CD4-positive, alpha-beta T cell treated with Interleukin-17A for 4 hours (primary cell): ENCODE results near the gene SLC9A6.
"Not testable (repeated sequence)": the region's sequence is repeated elsewhere in the genome, so short reads cannot be mapped to it uniquely, and the experiment has no call there.

Experiments used
- DNase-seq: peaks from one replicate; pipeline ENCODE4 v3.0.0-alpha.2; 2020; ENCODE audit warnings: mixed read lengths

The SLC9A6 gene

DNA sequence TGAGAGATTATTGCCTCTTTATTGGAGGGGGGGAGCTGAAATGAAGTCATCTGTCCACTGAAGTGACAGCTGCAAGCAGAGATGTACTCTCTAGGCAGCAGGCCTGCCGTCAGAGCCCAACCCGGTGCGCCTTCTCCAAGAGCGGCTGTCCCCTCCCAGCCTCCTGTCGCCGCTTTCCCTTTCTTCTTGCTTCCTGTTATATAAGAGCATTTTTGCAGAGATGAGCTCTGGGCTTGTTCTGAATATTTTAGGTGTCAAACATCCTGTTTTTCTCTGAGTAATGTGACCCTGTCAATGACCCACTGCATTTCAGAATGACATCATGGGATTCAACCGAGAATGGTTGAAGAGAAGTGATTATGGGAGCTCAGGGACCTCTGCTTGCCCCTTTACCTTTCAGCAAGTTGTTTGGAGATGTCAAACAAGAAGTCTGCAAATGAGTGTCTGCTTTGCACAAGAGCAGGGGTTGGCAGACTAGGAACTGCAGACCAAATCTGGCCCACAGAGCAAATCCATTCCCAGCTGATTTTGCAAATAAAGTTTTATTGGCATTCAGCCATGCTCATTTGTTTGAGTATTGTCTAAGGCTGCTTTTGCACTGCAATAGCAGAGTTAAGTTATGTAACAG, 79.9 kb downstream of the SLC9A6 start:
- peak; percentile 62 for DNase-seq

DNA sequence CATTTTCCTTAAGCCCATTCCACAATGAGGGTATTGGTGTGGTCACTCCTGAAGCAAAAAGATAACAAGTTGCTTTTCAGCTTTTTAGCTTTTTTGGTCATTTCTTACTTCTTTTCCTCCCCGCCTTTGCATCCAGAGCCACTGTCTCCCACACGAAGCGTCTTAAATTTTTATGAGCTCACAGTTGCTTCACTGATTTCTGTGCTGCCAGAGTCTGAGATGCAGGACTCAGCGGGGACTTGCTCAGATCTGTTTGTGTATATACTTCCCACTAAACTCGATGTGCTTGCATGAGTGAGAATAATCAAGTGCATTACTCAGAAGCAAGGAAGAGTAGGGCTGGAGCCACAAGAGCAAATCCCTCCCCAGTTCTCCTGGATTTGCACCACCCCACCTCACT, 81.9 kb downstream of the SLC9A6 start:
- DNase-seq = no peak

DNA sequence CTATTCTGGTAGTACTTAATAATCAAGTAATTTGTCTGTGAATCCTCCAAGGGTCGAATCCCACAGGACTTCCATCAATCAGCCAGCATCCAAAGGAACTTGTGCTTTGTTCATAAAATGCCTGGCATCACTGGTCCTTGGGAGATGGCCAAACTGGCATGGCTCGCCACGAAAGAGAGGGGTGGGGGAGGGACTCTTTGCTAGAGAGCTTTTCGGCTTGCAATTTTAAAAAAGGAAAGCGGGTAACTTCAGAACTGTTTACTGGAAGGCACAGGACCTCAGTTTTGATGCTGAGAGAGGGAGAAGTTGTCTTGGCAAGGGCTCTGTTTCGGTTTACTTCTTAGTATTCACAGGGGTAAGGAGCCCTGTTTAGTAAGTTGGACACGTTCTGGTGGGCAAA, 82.7 kb downstream of the SLC9A6 start:
- DNase-seq = no peak

DNA sequence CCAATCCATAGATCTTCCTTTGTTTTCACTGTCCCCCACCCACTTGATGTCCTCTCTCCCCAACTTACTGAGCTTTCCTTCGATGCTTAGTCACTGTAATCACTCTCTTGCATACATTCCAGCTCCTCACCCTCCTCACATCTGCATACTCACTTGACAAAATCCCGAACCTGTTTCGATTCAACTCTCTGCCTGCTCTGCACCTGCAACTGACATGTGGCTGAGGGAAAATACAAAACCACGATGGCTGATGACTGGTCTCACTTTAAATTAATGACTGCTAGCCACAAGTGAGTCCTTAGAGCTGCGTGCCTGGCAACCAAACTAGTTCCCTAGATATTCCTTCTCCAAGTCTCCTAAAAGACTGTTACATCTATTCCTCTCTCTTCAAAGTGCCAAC, 91.7 kb downstream of the SLC9A6 start:
- no peak for DNase-seq

DNA sequence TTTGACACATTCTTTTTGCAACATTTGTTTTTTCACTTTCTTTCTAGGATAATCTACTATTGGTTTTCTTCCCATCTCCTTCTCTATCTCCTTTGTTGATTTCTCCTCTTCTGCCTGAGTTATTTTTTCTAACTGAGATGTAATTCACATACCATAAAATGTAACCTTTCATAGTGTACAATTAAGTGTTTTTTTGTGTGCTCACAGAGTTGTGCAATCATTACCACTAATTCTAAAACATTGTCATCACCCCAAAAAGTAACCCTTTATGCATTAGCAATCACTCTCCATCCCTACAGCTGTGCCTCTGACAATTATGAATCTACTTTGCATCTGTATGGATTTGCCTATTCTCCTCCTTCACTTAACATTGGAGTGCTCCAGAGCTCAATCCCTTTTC, 95.5 kb downstream of the SLC9A6 start:
- DNase-seq = no peak

DNA sequence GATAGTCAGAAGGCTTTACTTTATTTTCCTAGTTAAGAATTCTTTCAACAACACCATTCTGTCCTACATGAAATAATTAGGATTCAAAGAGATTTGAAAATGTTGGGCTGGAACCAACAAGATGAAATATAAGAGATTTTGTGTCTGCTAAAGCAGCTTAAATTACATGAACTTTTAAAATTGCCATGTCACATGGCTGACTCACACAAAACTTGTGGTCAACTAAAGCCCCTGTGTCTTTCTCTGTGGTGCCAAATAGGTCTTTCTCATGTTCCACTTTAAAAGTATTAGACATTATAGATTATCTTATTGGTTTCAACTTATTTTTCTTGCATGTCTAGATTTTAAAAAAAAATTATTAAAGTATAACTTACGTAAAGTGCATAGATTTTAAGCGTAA, 101.3 kb downstream of the SLC9A6 start:
- no peak for DNase-seq

DNA sequence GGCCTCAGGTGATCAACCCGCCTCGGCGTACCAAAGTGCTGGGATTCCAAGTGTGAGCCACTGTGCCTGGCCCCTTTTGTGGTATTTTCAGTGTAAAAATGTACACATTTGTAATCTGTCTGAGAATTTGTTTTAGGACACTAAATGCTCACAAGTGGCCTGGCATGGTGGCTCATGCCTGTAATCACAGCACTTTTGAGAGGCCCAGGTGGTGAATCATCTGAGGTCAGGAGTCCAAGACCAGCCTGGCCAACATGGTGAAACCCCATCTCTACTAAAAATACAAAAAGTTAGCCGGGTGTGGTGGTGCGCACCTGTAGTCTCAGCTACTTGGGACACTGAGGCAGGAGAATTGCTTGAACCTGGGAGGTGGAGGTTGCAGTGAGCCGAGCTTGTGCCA, 106.7 kb downstream of the SLC9A6 start:
- DNase-seq = not testable (repeated sequence)

DNA sequence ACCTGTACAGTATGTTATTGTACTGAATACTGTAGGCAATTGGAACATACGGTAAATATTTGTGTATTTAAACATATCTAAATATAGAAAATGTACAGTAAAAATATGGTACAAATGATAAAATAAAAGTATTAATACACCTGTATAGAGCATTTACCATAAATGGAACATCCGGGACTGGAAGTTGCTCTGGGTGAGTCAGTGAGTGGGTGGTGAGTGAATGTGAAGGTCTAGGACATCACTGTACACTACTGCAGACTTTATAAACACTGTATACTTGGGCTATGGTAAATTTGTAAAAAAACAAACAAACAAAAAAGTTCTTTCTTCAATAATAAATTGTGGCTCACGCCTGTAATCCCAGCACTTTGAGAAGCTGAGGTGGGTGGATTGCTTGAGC, 109.7 kb downstream of the SLC9A6 start:
- DNase-seq = no peak
